Measurements from ENCODE around the gene RASGRP1. TPM values are rescaled to one million over a fixed set of nuclear protein-coding genes. Genes with fewer than 3 reads are reported as not detected.

The RASGRP1 gene
- polyA plus RNA-seq, 1 of the 3 experiments (the other 2 are of a cell fraction): 0.03 TPM

- Histone ChIP-seq H3K4me3 (ENCODE audit: low read depth in 2 of 2, low read length in 1 of 2) (no peak overlapping the region), H3K4me2 (peak overlapping the region; percentile 18; the same call in 1 of the 2 replicates), H3K4me1 (ENCODE audit: control insufficient read depth in 1 of 2, insufficient read depth in 2 of 2, low read depth in 1 of 2, low read length in 1 of 2) (peaks cover 5 to 7% of the 10 kb centered on the region in 2 experiments; a peak in 1 of 4 replicates), H3K36me3 (replicated peaks in 1 of 2; ENCODE audit: control insufficient read depth in 1 of 2, insufficient read depth in 2 of 2, low read length in 1 of 2) (peaks cover 0 to 4% of the 10 kb centered on the region in 2 experiments), H3K9me2 (no peaks in the 10 kb centered on the region), H3K79me2 (ENCODE audit: insufficient read depth) (peaks cover 91% of the 10 kb centered on the region), H3K27ac (ENCODE audit: low read depth in 2 of 2, low read length in 1 of 2) (no peak overlapping the region), H3K27me3 (ENCODE audit: insufficient read depth) (no peaks in the 10 kb centered on the region), H2AFZ (ENCODE audit: low read depth) (no peak overlapping the region), H3F3A (replicated peaks; ENCODE audit: insufficient read depth) (no peaks in the 10 kb centered on the region), H4K20me1 (ENCODE audit: insufficient read depth) (peaks cover 26% of the 10 kb centered on the region; the same call in 1 of the 2 replicates), H3K9ac (no peak overlapping the region), H3K9me3 (no peaks in the 10 kb centered on the region)
- TF ChIP-seq IRF3 (IDR thresholded peaks at IDR 0.05; ENCODE audit: low read depth, low read length) (no peak), PBX3 (IDR thresholded peaks at IDR 0.05) (no peak), MXI1 (IDR thresholded peaks at IDR 0.05; ENCODE audit: low read depth, low read length) (no peak), JUND (IDR thresholded peaks at IDR 0.05) (no peak), TAF1 (IDR thresholded peaks at IDR 0.05; ENCODE audit: borderline replicate concordance, low read depth, low read length) (no peak), FOXJ3 (CRISPR knock-in tag; IDR thresholded peaks at IDR 0.05) (no peak), ELF1 (IDR thresholded peaks at IDR 0.05) (no peak), RCOR1 (IDR thresholded peaks at IDR 0.05; ENCODE audit: low read length) (no peak)
- CTCF ChIA-PET: interaction anchor here (1.1 to 1.5 kb wide), 3 partner anchors 11 to 223 kb away, joined by 3 read pairs; no protein-coding TSS in a partner anchor
- DNase-seq: no peak
- WGBS (ENCODE audit: low lambda C conversion rate): 89% methylated on average over 2 of the region's 2 CpGs
- POLR2A ChIA-PET: no interaction called here
Observed at GRCh38 chr15:38461066-38461833, 103.4 kb downstream of the RASGRP1 start.

GRCh38 chr15:38460543-38460942 lies 104.1 kb downstream of the RASGRP1 start:
- Histone ChIP-seq H3K4me2 (peak overlapping the region; percentile 18; the same call in 1 of the 2 replicates), H2AFZ (ENCODE audit: low read depth) (no peak overlapping the region), H3F3A (replicated peaks; ENCODE audit: insufficient read depth) (no peaks in the 10 kb centered on the region), H3K27me3 (ENCODE audit: insufficient read depth) (no peaks in the 10 kb centered on the region), H3K4me3 (ENCODE audit: low read depth in 2 of 2, low read length in 1 of 2) (no peak overlapping the region), H3K36me3 (replicated peaks in 1 of 2; ENCODE audit: control insufficient read depth in 1 of 2, insufficient read depth in 2 of 2, low read length in 1 of 2) (peaks cover 0 to 4% of the 10 kb centered on the region in 2 experiments), H3K9ac (no peak overlapping the region), H3K79me2 (ENCODE audit: insufficient read depth) (peaks cover 93% of the 10 kb centered on the region), H3K4me1 (ENCODE audit: control insufficient read depth in 1 of 2, insufficient read depth in 2 of 2, low read depth in 1 of 2, low read length in 1 of 2) (peaks cover 5 to 7% of the 10 kb centered on the region in 2 experiments; a peak in 2 of 4 replicates), H3K9me2 (no peaks in the 10 kb centered on the region), H3K9me3 (no peaks in the 10 kb centered on the region), H3K27ac (ENCODE audit: low read depth in 2 of 2, low read length in 1 of 2) (no peak overlapping the region), H4K20me1 (ENCODE audit: insufficient read depth) (peaks cover 26% of the 10 kb centered on the region; the same call in 1 of the 2 replicates)
- CTCF ChIA-PET: interaction anchor here (1.1 to 3.4 kb wide), 4 partner anchors 12 to 223 kb away, joined by 3 to 11 read pairs (median 3); partner anchors contain the start of gene RASGRP1
- no peak for DNase-seq
- POLR2A ChIA-PET: no interaction called here
- 97% methylated on average over 3 of the region's 3 CpGs for WGBS (ENCODE audit: low lambda C conversion rate)
- no peak for TF ChIP-seq TEAD4 (IDR thresholded peaks at IDR 0.05; ENCODE audit: borderline replicate concordance, insufficient read depth)

Measured in SK-N-SH (cell line).